GM12874 (cell line): ENCODE measurements around the gene CD83.

Experiments used
- CTCF ChIP-seq: IDR thresholded peaks from 2 replicates; pipeline ENCODE4 v1.5.1; 2011; ENCODE audit warnings: low read depth, mild to moderate bottlenecking, control low read depth, low read length, moderate library complexity; ENCODE audit not compliant: insufficient read depth

CD83 gene

GRCh38 chr6:14094721-14095120 lies 22.9 kb upstream of the CD83 start:
- TF ChIP-seq CTCF = no peak

DNA sequence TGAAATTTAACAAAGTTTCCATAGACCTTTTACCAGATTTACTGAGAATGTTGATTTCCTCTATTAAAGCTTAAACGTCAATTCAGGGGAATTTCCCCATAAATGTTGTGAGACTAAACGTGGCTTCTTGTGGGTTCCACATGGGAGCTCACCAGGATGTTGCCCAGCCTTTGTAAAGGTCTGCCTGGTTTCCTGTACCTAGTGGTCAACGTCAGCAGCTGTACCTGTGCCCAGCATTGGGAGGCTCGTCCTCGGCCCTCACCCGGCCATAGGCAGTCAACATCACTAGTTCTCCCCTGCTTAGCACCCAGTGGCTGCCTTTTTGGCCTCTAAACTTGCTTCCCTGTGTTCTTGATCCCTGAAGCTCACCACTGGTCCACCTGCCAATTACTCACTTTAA lies 22.1 kb upstream of the CD83 start:
- no peak for TF ChIP-seq CTCF

GRCh38 chr6:14100138-14100537 lies 17.4 kb upstream of the CD83 start:
- TF ChIP-seq CTCF = no peak

DNA sequence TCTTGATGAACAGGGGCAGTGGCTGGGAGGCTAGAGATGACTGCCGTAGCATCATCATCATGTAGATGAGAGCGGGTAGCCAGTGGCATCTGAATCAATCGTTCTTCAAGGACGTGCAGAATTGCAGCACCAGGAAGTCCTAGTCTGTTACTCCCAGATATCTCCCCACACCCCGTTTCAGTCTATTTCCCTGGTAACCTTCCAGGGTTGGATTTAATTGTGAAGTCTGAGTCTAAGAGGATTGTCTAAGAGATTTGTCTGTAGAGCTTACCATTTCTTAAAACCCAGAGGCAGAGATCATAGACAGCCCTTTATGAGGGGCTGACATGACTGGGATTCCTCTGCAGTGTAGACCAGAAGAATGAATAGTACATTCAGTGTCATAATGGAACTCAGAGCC lies 16.6 kb upstream of the CD83 start:
- no peak for TF ChIP-seq CTCF

DNA sequence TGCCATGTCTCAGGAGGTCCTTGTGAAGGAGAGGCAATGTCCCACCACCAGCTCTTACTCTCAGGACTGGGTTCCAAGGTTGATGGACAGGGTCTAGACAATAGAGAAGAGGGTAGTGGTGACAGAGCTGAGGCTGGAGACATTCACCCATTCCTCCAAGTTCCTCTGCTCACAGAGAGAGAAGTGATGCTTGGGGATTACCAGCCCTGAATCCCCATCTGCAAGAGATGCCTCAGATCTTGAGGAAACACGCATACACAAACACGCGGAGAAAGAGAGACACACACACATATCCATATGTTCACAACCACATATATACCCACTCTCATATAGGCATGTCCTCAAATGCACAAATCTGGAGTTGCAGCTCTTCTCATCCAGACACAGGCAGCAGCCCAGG lies 15.2 kb upstream of the CD83 start:
- TF ChIP-seq CTCF = no peak

DNA sequence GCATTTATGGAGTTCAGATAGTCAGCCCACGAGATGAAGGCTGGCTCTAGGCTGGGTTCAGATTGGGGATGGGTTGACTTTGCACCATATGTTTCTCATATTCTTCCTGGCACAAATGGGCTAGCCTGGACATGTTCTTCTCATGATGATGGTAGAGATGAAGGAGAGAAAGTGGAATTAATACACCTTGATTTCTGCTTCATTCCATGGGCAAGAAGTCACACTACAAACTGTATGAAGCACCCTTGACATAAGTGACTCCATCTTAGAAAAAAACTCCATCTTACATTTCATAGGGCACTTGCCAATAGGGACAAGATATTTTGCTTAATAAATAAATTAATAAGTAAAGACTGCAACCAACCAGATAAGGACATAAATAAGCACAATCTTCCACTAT lies 12.0 kb upstream of the CD83 start:
- TF ChIP-seq CTCF = no peak

- TF ChIP-seq CTCF = no peak
These were observed 10.6 kb upstream of the CD83 start for GRCh38 chr6:14107000-14107399.
